ENCODE results near the gene LHX2.
"Not testable (repeated sequence)": the region's sequence is repeated elsewhere in the genome, so short reads cannot be mapped to it uniquely, and the experiment has no call there.

The LHX2 gene

GRCh38 chr9:124011460-124012301 lies at the start of gene LHX2:
LHX2 (plus strand) TSS chr9:124011768; CDS start chr9:124012349, 581 bp downstream.
- no peak for DNase-seq

DNA sequence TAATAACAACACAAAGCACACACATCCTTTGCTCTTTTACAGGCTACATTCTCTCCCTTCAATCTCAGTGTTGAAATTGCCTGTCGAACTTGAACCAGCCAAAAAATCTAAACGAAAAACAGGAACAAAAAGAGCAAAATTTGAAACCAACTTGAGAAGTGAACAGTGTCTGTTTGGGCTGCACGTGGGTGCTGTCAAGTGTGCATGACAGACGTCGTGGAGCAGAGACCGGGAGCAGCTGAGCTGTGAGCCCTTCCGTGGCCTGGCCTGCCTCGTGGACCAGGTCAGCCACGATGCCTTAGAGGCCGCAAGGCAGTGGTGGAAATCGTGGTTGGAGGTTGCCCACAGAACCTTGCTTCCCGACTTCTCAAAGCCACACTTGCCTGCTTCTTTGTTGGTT lies 46.8 kb upstream of the LHX2 start:
- no peak for DNase-seq

DNA sequence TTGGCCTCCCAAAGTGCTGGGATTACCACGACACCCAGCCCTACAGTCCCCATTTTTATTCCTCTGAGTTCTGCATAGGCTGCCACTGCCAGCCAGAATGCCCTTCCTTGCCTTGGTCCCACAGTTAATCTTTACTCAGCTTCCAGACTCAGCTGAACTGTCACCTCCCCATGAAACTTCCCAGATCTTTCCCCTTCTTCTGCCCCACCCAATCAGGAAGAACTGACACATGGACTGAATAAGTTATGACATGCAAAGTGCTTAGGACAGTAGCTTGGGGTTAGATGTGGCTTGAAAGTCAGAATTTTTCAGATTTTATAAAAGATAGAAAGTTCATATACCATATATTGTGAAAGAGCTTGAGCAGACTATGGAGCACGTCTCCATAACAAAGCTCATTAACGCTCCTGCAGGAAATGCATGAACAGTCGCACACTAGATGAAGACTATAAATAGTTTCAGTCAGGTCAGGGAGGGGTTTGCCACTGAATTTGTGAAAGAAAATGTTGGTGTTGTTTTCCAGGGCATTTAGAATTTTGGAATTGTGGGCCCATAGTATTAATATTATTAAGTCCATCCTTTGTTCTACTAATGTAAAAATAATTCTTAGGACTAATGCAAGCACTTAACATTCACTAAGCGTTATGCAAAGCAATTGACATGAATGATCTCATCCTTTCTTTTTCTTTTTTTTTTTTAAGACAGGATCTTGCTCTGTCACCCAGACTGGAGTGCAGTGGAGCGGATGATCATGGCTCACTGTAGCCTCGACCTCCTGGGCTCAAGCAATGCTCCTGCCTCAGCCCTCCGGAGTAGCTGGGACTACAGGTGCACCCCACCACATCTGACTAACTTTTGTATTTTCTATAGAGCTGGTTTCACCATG lies 45.5 kb upstream of the LHX2 start:
- DNase-seq, result no peak

DNA sequence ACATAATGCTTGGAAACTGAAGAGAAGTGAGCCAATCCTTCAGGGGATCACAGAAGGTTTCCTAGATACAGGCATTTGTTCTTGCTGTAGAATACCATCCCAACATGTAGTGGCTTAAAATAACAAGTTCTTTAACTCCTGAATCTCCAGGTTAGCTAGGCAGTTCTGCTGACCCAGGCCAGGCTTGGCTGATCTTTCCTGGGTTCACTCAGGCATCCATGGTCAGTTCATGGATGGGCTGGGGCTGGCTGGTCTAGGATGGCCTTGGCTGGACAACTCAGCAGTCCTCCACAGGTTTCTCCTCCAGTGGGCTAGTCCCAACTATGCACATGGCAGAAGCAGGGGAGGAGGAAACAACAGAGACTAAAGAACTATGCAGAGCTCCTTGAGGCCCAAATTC lies 44.2 kb upstream of the LHX2 start:
- no peak for DNase-seq

- no peak for DNase-seq
Measured at GRCh38 chr9:123972618-123973017, 39.0 kb upstream of the LHX2 start.

DNA sequence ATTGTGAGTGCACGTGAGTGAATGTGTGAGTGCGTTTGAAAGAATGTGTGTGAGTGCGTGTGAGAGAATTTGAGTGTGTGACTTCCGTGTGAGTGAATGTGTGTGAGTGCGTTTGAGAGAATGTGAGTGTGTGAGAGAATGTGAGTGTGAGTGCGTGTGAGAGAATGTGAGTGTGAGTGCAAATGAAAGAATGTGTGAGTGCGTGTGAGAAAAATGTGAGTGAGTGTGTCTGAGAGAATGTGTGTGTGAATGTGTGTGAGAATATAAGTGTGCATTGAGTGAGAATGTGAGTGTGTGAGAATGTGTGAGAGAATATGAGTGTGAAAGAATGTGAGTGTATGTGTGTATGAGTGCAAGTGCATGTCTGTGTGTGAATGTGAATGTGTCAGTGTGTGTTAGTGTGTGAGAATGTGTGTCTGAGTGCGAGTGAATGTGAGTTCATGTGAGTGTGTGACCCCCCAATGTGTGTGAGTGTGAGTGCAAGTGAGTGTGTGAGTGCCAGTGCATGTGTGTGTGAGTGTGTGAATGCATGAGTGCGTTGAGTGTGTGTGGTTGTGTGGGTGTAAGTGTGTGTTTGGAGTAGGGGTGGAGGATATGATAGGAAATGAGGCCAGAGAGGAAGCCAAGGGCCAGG lies 37.9 kb upstream of the LHX2 start:
- no peak for DNase-seq

- no peak for DNase-seq
Measured at GRCh38 chr9:123974471-123974870, 37.1 kb upstream of the LHX2 start.

DNA sequence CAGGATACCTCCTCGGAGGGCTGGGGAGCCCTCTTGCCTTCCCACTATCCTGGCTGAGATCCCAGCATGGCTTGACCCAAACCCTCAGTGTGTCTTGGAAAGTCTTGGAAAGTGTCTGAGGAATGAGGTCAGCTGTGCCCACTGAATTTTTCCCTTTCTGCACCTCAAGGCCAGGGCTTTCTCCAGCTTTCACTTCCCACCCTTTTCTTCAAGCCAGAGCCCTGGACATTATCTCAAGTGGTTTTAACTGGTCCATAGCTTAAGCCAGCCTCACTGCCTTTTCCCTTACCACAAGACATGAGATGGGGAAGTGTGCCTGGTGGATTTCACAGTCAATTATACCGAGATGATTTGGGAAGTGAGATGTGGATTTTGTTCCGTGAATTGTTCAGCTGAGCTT lies 35.7 kb upstream of the LHX2 start:
- no peak for DNase-seq

GRCh38 chr9:123976579-123976978 lies 35.0 kb upstream of the LHX2 start:
- not testable (repeated sequence) for DNase-seq

GRCh38 chr9:123978981-123979380 lies 32.6 kb upstream of the LHX2 start:
- DNase-seq, result no peak

DNA sequence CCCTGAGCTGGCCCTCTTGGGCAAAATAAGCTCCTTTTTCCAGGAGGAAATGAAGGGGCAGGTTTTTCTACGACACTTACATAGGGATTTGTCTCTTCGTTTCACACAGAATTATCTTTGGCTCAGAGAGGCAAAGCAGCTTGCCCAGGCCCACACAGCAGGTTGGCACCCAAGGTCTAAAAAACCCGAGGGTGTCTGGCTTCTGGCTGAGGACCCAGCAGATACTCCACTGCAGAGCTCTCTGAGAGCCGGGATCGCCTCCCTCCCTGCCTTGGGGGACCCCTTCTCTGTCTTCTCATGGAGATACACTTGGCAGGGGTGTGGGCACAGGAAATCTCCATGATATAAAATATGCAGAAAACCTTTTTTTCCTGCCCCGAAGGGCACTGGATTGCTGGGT lies 29.0 kb upstream of the LHX2 start:
- DNase-seq, result no peak

- no peak for DNase-seq
Measured at GRCh38 chr9:123983047-123983446, 28.5 kb upstream of the LHX2 start.

- DNase-seq, result no peak
Measured at GRCh38 chr9:123984802-123985201, 26.8 kb upstream of the LHX2 start.

DNA sequence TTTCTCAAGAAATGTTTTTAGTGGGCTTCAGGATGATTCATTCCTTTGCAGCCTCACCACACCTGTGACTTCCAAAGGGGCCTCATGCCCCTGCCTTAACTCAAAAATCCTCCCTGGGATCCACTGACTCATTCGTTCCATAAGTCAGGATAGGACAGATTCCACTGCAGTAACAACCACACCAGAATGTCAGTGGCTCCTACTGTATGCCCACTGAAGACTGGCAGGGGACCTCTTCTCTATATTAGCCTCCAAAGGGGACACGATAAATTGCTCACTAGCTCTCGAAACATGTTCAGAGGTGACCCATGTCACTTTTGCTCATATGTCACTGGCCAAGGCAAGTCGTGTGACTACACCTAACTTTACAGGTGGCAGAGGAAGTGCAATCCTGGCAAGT lies 25.7 kb upstream of the LHX2 start:
- no peak for DNase-seq

GRCh38 chr9:123990427-123990826 lies 21.1 kb upstream of the LHX2 start:
- no peak for DNase-seq

DNA sequence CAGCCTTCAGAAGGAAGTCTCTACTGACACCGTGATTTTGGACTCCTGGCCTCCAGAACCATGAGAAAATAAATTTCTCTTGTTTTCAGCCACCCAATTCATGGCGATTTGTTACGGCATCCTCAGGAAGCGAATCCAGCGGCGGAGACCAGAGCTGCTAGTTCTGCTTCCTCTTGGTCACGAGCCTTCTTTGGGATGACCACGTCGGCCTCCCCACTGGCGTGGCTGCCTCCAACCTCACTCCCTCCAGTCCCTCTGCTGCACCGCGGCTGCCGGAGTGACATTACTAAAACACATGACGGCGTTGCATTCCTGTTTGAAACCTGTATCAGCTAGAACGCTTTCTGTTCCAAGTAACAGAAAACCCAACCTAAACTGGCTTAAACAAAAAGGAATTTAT lies 18.9 kb upstream of the LHX2 start:
- DNase-seq, result not testable (repeated sequence)

DNA sequence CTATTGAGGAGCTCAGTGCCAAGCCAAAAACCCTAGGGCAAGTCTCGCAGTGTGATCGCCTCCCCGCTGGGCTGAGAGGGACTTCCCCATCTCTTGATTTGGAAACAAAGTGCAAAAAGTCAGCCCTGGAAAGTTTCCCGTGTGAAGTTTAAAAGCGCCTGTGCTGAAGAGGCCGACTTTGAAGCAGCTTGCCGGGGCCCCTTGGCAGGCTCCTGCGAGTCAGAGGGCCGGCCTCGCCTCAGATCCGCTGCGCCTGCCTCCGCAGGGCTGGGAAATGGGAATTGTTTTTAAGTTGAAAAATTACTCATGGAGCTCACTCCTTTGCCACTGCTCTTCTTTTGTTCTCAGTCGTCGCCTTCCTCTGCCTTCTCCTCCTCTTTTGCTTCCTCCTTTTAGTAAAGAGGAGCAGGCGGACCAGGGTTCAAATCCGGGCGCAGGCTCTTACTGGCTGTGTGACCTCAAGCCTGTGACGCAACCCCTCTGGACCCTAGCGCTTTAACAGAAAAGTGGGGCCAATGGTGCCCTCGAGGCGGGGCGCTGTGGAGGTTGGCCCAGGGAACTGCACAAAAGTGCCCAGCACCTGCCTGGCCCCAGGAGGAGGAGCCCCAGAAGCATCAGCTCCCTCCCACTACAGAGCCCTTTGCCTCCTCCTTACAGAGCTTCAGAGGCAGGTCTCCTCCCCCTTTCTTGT lies 14.7 kb upstream of the LHX2 start:
- DNase-seq, result no peak

- DNase-seq, result no peak
Measured at GRCh38 chr9:123997665-123998277, 13.8 kb upstream of the LHX2 start.

DNA sequence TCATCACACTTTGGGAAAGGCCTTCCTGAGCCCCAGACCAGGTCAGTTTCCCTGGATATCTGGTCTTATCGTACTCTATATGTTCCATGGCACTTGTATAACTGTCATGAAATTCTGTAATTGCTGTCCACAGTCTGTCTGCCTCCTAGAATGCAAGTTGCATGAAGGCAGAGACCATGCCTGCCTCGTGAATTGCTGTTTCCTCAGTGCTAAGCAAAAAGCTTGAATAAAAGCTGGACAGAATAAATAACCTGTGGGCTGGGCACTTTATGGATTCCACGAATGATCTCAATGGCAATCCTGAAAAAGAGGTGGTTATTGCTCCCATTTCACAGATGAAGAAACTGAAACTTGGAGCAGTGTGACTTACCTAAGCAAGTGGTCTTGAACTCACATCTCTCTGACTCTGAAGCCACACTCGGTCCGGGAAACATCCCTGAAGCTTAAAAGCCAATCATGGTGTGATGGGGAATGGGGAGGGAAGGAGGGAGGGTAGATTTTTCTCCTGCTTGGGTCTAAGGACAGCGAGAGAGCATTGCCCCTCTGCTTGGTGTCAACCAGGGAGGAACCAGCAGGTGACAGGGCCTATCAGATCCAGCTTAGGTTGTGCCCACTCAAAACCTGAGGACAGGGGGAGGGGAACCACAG lies 13.2 kb upstream of the LHX2 start:
- no peak for DNase-seq

DNA sequence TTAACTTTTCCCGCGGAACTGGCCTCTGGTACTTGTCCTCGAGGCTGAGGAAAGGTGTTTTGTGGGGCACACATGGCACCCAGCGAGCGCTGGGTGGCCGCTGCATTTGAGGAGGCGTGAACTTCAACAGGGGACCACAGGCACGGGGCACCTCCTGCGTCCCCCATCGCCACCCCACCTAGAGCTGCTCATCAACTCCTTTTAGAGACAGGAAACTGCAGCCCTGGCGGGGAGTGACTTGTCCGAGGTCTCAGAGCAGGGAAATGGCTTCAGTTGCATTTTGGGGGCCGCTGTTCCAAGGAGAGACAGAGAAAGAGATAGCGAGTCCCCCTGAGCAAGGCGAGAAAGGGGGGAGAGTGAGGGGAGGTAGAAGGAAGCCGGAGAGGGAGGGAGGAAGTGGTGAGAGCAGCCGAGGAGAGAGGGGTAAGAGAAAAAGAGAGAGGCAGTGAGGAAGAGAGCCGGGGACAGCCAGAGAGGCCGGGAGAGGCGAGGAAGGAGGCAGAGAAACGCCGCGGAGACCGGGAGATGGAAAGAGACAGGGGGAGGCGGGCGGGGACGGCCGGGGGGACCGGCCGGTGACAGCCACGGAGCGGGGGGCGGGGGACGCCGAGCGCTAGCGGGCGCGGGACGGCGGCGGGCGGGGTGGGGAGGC lies 12.5 kb upstream of the LHX2 start:
- no peak for DNase-seq

GRCh38 chr9:123999661-124000060 lies 11.9 kb upstream of the LHX2 start:
- DNase-seq, result no peak

Data from NCI-H2081 treated with DMSO at 0.1 percent for 48 hours (cell line).